Measurements from ENCODE around the gene CCZ1.
"Not testable (repeated sequence)": the region's sequence is repeated elsewhere in the genome, so short reads cannot be mapped to it uniquely, and the experiment has no call there.

Gene CCZ1

DNA sequence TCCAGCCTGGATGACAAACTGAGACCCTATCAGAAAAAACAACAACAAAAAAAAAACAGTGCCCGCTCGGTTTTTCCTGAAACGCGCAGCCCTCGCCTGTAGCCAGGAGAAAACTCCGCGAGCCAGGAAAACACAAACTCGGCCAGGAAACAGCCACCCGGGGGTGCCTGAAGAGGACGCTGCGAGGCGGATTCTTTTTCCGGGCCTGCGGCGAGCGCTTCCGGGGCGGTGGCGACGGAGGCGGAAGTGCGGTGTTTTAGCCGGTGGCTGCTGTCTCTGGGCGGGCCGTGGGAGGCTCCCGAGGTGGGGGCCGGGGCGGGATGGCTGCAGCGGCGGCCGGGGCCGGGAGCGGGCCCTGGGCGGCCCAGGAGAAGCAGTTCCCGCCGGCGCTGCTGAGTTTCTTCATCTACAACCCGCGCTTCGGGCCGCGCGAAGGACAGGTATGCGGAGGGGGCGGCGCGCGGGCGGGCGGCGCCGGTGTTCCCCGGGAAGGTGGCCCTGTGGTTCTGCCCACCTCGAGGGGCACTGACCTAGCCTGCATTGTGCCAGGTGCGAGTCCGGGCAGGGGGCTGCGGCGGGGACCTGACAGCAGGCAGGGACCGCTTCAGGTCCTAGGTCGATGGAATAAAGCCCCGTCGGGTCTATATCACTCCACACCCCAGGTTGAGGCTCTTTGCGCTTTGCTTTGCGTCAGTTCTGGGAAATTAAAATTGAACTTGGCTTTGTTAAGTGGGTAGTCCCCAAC lies at the start of gene CCZ1:
CCZ1 (plus strand) TSS at position 254 of the 745 bp plus-strand sequence; CDS start at position 321, 67 bp downstream.
- peak; percentile 15 to 16 for DNase-seq (ENCODE audit: low read depth in 2 of 2)

DNA sequence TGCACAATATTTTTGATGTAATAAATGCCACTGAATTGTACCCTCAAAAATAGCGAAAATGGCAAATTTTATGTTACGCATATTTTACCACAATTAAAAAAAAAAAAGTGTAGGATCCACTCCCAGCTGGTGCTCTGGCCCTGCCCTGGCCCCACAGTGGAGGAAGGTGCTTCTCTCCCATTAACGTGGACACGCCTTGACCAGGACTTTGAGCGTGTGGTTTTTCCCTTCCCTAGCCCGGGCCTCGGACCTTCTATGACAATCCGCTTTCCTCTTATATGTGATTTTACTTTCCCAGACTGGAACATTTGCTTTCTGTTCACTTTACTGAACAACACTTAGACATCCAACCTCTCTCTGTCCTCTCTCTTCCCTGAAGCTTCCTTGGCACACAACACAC lies 47.6 kb upstream of the CCZ1 start:
- DNase-seq (ENCODE audit: low read depth in 2 of 2), result no peak

DNA sequence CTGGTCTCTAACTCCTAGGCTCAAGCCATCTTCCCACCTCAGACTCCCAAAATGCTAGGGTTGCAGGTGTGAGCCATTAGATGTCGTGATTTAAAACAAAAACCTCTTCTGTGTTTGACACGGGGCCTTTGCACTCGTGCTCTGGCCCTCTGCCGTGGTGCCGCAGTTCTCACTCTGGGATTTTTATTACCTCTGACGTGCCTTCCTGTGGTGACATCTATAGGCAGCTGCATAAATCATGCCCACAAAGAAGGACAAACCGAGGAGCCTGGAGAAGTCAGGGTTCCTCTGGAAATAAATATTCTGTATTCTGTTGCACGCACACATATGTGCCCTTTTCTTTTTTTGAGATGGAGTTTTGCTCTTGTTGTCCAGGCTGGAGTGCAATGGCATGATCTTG lies 43.8 kb upstream of the CCZ1 start:
- no peak for DNase-seq (ENCODE audit: low read depth in 2 of 2)

DNA sequence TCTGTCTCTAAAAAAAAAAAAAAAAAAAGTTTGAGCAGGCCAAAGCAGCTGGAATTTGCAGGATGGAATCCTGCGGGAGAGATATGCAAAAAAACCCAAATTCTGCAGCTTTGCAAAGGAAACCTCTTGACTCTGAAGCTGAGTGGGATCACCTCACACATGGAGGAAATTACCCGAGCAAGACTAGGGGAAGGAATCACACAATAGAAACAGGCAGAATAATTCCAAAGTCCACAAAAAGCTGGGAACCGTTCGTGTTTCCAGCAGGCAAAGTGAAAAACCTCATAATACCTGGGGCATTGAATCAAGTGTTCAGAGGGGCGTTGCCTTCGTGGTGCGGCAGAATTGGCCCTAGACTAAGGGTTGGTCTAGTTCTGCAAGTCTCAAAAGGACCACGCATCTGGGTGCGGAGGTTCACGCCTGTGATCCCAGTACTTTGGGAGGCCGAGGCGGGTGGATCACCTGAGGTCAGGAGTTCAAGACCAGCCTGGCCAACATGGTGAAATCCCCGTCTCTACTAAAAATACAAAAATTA lies 41.4 kb upstream of the CCZ1 start:
- DNase-seq (ENCODE audit: low read depth in 2 of 2), result not testable (repeated sequence)

DNA sequence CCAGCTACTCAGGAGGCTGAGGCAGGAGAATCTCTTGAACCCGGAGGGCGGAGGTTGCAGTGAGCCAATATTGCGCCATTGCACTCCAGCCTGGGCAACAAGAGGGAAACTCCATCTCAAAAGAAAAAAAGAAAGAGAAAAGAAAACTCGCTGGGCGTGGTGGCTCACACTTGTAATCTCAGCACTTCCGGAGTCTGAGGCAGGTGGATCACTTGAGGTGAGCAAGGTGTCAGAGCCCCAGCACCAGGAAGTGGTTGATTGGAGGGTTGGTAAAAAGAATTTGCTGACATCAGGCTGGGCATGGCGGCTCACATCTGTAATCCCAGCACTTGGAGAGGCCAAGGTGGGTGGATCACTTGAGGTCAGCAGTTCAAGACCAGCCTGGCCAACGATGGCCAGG lies 40.0 kb upstream of the CCZ1 start:
- DNase-seq (ENCODE audit: low read depth in 2 of 2), result not testable (repeated sequence)

DNA sequence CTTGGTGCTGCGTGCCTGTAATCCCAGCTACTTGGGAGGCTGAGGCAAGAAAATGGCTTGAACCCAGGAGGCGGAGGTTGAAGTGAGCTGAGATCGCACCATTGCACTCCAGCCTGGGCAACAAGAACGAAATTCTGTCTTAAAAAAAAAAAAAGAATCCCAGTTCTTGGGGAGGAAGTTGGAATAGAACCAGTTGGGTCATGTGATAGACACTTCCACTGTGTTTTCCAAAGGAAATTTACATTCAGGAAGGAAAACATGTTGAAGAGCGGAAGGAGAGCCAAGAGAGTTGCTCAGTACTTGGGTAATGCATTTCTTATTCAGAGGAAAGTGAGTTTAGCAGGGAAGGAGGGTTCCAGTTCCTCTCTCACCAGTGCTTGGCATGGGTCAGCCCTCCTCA lies 37.3 kb upstream of the CCZ1 start:
- not testable (repeated sequence) for DNase-seq (ENCODE audit: low read depth in 2 of 2)

DNA sequence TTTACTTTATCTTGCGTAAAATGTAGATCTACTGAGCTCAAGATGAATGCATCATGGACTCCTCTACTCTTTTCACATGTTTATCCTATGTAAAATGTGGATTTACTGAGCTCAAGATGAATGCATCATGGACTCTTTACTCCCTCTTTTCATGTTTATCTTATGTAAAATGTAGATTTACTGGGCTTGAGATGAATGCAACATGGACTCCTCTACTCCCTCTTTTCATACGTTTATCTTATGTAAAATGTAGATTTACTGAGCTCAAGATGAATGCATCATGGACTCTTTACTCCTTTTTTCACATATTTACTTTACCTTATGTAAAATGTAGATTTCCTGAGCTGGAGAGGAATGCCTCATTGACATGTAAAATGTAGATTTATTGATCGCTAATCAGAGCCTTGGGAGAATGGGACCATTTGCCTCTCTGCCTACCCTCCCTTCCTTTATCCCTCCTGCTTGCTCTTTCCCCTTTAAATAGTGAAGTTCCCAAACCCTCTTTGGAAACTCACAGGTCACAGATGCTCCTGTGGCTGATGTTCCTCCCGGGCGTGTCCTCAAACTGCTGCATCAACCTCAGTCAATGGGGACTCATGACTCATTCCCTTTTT lies 35.7 kb upstream of the CCZ1 start:
- not testable (repeated sequence) for DNase-seq (ENCODE audit: low read depth in 2 of 2)

DNA sequence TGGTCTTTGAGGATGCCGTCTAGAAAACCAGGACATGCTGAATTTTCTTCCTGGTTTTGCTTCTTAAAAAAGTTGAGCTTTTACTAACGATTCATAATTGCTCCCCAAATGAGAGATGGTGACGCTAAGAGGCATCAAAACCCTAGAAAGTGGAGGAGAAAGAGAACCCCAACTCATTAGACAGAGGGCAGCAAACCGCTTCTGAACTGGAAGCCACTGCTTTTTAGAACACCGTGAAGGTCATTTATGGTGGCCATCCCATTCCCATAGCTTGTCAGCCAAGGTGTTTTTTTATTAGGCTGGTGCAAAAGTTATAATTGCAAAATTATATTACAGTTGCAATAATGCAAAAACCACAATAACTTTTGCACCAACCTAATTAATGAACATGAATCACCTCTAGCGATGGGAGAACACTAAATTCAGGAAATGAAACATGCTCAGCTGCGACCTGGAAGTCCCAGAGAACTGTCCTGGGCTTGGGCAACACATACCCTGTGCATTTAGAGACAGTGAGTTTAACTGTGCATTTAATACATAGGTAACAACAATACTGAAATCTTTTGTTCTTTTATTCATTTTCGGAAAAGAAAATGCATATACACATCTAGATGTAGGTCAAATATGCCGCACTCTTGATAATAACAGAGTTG lies 33.1 kb upstream of the CCZ1 start:
- DNase-seq (ENCODE audit: low read depth in 2 of 2), result not testable (repeated sequence)

DNA sequence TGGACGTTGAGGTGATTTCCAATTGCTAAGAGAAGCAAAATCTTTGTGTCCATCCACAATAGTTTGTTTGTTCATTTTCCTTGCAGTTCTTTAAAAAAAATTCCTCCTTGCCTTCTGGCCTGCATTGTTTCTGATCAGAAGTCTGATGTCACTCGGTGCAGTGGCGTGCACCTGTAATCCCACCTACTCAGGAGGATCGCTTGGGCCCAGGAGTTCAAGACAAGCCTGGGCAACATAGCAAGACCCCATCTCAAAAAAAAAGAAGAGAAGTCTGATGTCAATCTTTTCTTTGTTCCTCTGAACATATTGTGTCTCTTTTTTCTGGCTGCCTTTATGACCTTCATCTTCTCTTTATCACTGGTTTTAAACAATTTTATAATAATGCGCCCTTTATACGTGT lies 31.5 kb upstream of the CCZ1 start:
- no peak for DNase-seq (ENCODE audit: low read depth in 2 of 2)

DNA sequence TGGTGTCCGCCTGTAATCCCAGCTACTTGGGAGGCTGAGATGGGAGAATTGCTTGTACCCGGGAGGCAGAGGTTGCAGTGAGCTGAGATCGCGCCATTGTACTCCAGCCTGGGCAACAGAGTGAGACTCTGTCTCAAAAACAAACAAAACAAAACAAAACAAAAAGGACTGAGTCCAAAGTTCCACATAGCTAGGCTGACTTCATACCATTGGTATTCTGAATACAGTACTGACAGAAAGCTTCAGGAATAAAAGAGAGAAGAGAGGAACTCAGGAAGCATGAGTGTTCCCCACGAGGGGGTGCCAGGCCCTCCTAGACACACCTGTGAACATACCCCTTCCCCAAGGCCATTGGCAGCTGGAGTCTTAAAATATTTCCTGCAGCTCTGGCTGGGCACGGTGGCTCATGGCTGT lies 29.6 kb upstream of the CCZ1 start:
- DNase-seq (ENCODE audit: low read depth in 2 of 2), result not testable (repeated sequence)

DNA sequence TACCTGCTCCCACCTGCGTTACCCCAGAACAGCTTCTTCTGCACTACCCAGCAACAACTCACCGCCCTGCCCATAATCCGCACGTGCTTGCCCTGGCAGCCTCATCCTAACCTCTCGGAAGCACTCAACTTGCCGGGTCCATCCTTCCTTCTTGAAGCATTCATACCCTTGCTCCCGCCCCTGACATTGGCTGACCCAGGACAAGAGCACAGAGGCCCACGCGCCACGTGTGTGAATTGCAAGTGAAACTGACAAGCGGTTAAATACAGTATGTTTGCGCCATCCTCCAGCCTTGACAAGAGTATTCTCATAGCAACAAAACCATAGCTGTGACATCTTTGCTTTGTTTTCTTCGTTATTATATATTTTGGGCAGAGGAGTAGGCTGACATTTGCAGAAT lies 28.8 kb upstream of the CCZ1 start:
- DNase-seq (ENCODE audit: low read depth in 2 of 2), result no peak

DNA sequence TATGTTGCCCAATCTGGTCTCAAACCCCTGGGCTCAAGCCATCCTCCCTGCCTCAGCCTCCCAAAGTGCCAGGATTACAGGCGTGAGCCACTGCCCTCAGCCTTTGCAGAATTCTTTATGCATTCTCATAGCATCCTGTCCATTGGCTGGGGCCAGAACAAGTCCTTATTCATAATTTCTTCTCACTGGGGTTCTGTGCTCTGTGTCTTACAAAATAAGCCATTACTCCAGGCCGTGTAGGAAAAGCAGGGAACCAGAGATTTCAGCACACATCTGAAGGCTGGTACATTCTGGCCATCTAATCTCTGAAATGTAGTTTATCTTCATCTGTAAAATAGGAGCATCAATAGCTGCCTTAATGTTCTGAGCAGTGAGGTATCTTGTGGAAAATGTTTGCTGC lies 28.2 kb upstream of the CCZ1 start:
- no peak for DNase-seq (ENCODE audit: low read depth in 2 of 2)

DNA sequence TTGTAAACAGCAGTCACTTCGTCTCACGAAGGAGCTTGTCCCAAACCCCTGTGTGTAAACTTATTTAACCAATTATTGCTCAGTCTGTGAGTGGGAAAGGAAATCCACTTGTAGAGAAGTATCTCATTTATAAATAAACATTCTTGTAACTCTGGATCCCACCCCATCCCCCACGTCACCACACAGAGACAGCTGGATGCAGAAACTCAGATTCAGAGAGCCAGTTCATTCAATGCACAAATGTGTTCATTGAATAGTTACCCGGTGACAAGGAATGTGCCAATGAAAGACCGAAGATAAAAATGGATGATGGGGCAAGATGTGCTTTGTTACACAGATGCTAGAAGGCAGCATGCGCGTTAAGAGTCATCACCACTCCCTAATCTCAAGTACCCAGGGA lies 26.2 kb upstream of the CCZ1 start:
- no peak for DNase-seq (ENCODE audit: low read depth in 2 of 2)

DNA sequence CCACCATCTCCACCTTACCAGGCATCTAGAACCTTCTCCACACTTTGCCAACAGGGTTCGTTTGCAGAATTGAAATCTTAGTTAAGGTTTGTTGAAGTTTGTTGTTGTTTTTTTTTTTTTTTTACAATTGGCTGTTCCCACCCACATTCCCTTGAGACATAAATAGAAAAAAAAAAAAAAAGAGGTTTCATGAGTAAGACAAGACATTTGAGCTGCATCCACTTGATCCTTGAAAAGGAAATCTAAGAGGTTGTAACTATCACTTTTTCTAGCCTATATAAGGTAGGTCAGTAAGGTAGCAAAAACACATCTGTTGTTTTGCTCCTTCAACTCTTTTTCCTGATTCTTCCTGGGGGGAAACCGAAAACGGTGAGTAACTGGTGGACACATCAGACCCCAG lies 18.9 kb upstream of the CCZ1 start:
- DNase-seq (ENCODE audit: low read depth in 2 of 2), result not testable (repeated sequence)

DNA sequence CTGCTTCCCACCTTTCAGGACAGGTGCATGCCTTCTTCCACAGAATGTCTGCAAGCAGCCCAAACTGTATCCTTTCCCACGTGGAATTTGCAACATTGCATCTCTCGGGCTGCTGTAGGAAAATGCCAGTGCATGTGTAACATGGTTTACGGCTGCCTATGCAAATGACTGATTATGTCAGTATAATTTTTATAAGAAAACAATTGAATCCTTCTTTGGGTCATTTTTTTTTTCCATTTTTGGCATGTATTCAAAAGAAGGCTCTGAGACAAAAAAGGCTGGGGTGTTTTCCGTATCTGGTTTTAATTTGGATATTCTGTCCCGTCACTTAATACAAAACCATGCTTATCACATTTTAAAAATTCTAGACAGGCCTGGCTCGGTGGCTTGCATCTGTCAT lies 18.4 kb upstream of the CCZ1 start:
- not testable (repeated sequence) for DNase-seq (ENCODE audit: low read depth in 2 of 2)

DNA sequence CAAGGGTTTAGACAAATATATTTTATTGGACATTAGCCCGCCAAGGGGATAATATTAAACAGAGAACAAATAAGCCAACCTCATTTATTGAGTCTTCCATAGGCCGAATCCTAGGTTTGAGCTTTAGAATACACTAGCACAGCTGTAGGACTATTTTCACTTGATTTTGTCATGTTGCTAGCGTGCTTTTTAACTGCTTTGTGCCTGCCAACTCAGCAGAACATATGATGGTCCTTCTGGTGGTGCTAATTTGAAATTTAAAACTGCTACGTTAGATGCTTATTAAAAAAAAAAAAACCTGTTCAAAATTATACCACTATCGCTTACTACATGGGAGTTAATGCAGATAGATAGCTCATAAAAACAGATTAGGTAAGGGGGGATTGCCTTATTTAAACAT lies 14.1 kb upstream of the CCZ1 start:
- not testable (repeated sequence) for DNase-seq (ENCODE audit: low read depth in 2 of 2)

DNA sequence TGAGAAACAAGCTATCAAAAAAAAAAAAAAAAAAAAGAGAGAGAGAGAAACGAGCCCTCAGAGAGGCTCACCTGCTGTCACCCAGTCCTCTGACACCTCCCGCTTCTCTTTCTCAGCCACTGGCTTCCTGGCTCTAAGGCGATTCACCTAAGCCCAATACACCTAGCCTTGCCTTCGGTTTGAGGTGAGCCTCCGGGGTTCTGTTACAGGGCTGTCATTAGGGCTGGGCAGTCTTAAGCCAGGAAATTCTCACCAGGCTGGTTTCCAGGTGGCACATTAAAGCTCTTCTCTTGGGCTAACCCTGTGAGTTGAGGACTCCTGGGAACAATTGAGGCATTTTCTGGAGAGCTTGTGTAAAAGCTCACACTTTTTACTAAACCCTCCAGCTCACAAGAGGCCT lies 10.5 kb upstream of the CCZ1 start:
- DNase-seq (ENCODE audit: low read depth in 2 of 2), result not testable (repeated sequence)

DNA sequence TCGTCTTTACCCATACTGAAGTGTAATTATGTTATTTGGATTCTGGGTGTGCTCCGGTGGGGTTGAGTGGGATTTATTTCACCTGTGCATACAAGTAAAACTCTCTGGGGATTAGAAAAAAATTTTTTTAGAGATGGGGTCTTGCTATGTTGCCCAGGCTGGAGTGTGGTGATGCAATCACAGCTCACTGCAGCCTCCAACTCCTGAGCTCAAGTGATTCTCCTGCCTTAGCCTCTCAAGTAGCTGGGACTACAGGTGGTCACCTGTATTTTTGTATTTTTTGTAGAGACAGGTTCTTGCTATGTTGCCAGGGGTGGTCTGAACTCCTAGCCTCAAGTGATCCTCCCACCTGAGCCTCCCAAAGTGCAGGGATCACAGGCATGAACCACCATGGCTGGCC lies 8.3 kb upstream of the CCZ1 start:
- not testable (repeated sequence) for DNase-seq (ENCODE audit: low read depth in 2 of 2)

DNA sequence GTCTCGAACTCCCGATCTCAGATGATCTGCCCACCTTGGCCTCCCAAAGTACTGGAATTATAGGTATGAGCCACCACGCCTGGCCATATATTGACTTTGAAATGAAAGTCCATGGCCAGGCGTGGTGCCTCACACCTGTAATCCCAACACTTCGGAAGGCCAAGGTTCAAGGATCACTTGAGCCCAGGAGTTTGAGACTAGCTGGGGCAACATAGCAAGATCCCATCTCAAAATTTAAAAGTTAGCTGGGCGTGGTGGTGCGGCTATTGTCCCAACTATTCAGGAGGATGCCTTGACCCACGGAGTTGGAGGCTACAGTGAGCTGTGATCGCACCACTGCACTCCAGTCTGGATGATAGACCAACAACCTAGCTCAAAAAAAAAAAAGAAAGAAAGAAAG lies 6.0 kb upstream of the CCZ1 start:
- DNase-seq (ENCODE audit: low read depth in 2 of 2), result no peak

DNA sequence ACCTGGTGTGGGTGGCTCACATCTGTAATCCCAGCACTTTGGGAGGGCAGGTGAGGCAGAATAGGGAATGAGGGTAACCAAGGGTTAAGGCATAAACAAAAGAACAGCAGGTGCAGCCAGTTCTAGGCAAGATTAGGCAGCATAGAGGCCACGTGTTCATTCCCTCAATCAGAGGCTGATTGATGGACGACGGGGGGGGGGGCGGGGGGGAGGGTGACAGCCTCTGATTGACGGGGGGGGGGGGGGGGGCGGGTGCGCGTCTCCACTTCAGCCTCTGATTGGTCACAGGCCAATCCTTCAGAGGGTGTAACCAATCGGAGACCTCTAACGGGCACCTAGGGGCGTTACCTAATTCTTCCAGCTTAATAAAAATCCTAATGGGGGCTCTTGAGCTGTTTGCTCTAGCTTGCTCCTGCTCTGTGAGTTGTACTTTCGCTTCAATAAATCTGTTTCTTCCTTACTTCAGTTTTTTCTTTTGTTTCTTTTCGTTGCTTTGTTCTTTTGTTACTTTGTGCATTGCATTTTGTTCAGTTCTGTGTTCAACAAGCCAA lies 1.1 kb upstream of the CCZ1 start:
- DNase-seq (ENCODE audit: low read depth in 2 of 2), result not testable (repeated sequence)

DNA sequence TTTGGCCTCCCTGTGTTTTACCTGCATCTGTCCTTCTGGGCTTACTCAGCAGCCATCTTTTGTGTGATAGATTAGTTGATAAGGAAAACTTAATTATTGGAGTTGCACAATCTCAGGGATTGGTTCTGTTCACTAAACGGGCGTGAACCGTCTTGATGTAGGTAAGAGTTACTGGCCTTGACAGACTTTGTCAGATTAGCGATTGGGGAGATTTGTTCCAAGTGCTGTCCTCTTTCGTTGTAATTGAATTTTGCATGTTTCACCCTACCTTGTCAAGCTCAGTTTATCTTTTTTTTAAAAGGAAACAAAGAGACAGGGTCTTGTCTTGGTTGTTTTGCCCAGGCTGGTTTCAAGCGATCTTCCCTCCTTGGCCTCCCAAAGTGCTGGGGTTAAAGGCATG lies 4.5 kb downstream of the CCZ1 start:
- DNase-seq (ENCODE audit: low read depth in 2 of 2), result not testable (repeated sequence)

DNA sequence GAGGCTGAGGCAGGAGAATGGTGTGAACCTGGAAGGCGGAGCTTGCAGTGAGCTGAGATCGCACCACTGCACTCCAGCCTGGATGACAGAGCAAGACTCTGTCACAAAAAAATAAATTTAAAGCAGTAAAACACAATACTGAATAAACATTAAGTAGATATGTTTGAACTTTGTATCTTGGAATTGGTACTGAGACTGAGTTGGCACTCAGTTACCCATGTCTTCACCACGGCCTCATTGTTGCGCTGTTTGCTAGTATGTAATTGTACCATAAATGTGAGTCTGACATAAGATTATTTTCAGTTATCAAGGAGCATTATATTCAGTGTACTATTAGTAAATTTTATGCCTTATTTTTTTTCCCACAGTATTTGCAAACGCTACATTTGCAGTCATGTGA lies 6.2 kb downstream of the CCZ1 start:
- DNase-seq (ENCODE audit: low read depth in 2 of 2), result not testable (repeated sequence)
